Omental fat pad (tissue), 4 donors: ENCODE data around the gene WDR89. TPM values are rescaled to one million over a fixed set of nuclear protein-coding genes. Genes with fewer than 3 reads are reported as not detected.

Source experiments
- ATAC-seq: fragments of 150-250 bp; one replicate; pipeline ENCODE4 v1.9.1; 2016; ENCODE audit warnings: mild to moderate bottlenecking, moderate library complexity; ENCODE audit not compliant: low FRiP score
- DNase-seq: peaks from one replicate; pipeline ENCODE4 v3.0.0-alpha.2; 2019; ENCODE audit warnings: low spot score
- total RNA-seq, 4 donors: library from RNA; depleted of rRNA; stranded (reverse); fragments of >200 nt; gene quantifications; one replicate each; pipeline ENCODE4 v1.1.0, GENCODE V29; 2016
- TF ChIP-seq, protein P1 (sequence below), 3 donors: fragments of 450-650 bp; IDR thresholded peaks; one replicate each; pipeline ENCODE4 v1.5.1; 2016 to 2017; ENCODE audit warnings: antibody characterized with exemption in 3 of 3, mild to moderate bottlenecking in 3 of 3, moderate library complexity in 2 of 3

Gene WDR89
- total RNA-seq, 4 donors from 2014 or later: 4.7 to 9.5 (median 6.3) TPM

DNA sequence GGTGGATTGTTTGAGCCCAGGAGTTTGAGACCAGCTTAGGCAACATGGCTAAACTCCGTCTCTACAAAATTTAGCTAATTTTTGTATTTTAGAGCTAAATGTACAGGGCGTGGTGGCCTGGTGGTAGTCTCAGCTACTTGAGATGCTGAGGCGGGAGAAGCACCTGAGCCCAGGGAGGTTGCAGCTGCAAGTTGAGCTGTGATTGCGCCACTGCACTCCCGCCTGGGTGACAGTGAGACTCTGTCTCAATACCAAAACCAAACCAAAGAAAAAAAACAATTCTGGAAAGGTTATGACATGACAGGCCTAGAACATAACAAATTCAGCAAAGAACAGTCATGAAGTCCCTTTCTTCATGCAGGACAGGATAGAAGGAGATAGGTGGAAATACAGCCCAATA, 25.7 kb downstream of the WDR89 start:
- no peak for ATAC-seq
- no peak for DNase-seq
- TF ChIP-seq, protein P1, sequence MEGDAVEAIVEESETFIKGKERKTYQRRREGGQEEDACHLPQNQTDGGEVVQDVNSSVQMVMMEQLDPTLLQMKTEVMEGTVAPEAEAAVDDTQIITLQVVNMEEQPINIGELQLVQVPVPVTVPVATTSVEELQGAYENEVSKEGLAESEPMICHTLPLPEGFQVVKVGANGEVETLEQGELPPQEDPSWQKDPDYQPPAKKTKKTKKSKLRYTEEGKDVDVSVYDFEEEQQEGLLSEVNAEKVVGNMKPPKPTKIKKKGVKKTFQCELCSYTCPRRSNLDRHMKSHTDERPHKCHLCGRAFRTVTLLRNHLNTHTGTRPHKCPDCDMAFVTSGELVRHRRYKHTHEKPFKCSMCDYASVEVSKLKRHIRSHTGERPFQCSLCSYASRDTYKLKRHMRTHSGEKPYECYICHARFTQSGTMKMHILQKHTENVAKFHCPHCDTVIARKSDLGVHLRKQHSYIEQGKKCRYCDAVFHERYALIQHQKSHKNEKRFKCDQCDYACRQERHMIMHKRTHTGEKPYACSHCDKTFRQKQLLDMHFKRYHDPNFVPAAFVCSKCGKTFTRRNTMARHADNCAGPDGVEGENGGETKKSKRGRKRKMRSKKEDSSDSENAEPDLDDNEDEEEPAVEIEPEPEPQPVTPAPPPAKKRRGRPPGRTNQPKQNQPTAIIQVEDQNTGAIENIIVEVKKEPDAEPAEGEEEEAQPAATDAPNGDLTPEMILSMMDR (IDR thresholded peaks at IDR 0.05): no peak

DNA sequence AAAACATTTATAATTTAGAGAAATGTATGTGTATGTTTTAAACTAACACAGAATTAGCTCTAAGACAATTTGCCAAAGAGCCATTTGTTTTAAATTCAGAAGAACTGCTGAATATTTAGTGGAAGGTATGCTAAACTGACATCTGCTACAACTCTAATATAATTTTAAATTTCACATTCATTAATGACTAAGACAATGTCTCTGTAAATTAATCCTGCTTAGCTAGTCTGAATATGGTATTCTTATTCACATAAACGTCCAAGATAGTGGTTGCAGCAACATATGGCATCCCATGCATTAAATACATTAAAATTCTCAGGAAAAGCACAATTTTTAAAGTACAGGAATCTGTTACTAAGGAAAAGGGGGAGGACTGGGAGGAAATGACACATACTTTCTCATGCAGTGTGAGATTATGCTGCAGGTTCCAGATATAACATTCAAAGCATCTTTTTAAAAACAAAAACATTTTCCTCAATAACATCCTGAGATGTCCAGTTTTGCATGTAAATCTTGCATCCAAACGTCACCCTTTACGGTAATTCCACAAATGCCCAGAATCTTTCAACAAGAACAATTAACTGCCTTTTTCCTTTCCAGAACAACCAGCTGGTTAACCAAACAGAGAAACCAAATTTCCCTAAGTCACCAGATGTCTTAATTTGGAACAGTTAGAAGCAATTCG, 26.9 kb downstream of the WDR89 start:
- TF ChIP-seq, protein P1 (IDR thresholded peaks at IDR 0.05): no peak
- no peak for ATAC-seq

DNA sequence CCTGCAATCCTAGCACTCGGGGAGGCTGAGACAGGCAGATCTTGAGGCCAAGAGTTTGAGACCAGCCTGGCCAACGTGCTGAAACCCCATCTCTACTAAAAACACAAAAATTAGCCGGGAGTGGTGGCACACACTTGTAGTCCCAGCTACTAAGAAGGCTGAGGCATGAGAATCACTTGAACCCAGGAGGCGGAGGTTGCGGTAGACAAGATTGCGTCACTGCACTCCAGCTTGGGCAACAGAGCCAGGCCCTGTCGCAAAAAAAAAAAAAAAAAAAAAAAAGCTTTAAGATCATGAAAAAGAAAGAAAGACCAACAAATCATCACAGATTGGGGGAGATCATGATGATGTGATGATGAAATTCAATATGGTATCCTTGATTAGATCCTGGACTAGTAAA, 30.6 kb downstream of the WDR89 start:
- no peak for DNase-seq
- ATAC-seq: no peak
- TF ChIP-seq, protein P1 (IDR thresholded peaks at IDR 0.05): no peak

More for the DNA sequence above, 26.9 kb downstream of the WDR89 start:
- no peak for DNase-seq

DNA sequence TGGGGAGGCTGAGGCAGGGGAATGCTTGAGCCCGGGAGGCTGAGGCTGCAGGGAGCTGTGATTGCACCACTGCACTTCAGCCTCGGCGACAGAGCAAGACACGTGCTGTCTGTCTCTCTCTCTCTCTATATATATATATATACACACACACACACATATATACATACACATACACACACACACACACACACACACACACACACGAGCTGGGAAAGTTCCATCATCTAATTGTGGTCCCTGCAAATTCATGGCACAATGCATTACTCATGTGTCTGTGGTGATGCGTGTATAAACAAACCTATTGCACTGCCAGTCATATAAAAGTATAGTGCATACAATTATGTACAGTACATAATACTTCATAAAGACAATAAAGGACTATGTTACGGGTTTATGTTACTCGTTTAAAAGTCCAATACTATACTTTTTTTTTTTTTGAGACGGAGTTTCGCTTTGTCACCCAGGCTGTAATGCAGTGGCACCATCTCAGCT, 36.6 kb downstream of the WDR89 start:
- ATAC-seq (no peak), DNase-seq (no peak)
- TF ChIP-seq, protein P1 (IDR thresholded peaks at IDR 0.05): no peak

DNA sequence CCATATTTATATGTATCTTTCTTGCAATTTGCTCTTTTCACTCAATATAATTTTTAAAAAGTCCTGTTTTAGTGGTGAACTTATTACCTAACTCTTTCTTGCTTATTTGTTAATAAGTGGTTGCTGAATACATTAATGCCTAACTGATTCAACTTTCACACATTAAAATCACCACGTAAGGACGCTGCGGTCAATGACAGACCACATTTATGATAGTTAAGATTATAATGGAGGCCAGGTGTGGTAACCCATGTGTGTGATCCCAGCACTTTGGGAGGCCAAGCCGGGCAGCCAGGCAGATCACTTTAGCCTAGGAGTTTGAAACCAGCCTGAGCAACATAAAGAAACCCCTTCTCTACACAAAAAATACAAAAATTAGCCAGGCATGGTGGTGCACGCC, 37.0 kb downstream of the WDR89 start:
- TF ChIP-seq, protein P1 (IDR thresholded peaks at IDR 0.05): no peak
- no peak for ATAC-seq
- no peak for DNase-seq

DNA sequence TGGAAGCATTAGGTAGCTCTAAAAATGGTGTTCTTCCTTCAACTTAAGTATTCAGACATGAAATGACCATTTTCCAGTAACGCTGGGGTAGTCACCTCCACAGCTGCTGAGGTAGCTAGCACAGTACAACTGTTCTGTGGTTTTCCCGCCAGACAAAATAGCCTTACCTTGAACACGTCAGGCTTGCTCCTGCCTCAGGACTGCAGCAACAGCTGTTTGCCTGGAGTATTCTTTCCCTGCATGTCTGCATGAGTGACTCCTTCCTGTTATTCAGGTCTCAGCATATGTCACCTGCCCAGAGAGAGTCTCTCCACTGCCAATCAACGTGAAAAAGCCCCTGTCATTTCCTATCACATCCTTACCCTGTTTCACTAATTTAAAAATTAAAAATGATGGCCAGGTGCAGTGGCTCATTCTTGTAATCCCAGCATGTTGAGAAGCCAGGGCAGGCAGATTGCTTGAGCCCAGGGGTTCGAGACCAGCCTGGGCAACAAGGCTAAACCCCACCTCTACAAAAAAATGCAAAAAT, 37.9 kb downstream of the WDR89 start:
- TF ChIP-seq, protein P1 (IDR thresholded peaks at IDR 0.05): no peak
- ATAC-seq (no peak), DNase-seq (no peak)

DNA sequence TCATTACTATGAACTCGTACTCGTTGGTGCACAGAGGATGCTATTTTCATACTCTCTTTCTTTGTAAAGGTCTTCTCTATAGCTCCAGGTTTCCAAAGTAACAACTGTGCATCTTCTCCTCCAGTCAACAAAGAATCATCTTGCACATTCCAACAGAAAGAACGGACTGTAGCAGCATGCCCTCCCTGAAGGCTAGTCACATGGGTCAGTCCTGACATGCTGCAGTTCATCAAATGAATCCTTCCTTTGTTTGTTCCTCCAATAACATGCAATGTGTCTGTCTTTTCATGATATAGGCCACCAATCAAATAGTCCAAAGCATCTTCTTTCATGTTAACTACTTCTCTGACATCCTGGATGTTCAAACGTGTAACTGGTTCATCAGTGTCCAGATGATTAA, 42.9 kb downstream of the WDR89 start:
- DNase-seq (no peak), ATAC-seq (no peak)
- TF ChIP-seq, protein P1 (IDR thresholded peaks at IDR 0.05): no peak
